T-cell (primary cell): ENCODE results near the gene KDM3A. TPM values are rescaled to one million over a fixed set of nuclear protein-coding genes. Genes with fewer than 3 reads are reported as not detected.
A peak's percentile ranks its signal among the peaks of the same experiment; 100 is the strongest.

Experiments
- ATAC-seq, 4 experiments: fragments of 200-7000 bp in 3 of 4; fragments of 150-1000 bp in 1 of 4; cut with Tn5 transposase; replicated peaks in 1 of 4; 1 replicate in 3 of 4; 2 replicates in 1 of 4; pipeline ENCODE4 v1.10.0; 2021; ENCODE audit warnings: moderate library complexity in 3 of 4, mild to moderate bottlenecking in 2 of 4, moderate number of reproducible peaks in 1 of 4
- CTCF ChIA-PET, 2 donors: fragments of 300-600 bp; sonication (Branson Sonifier 250); formaldehyde crosslinking; loops; one replicate each; lab custom pipeline; 2022; ENCODE audit warnings: antibody characterized with exemption in 2 of 2; lab: Charles Lee
- POLR2A ChIA-PET, 2 donors: fragments of 300-600 bp; sonication (Branson Sonifier 250); formaldehyde crosslinking; loops; one replicate each; lab custom pipeline; 2022; ENCODE audit warnings: antibody characterized with exemption in 2 of 2; lab: Charles Lee
- DNase-seq, 35 experiments: peaks; one replicate each; pipeline versions ENCODE4 v3.0.0 to v3.0.0-alpha.2; 2013 to 2023
- H3K27ac ChIP-seq: one replicate; pipeline ENCODE4 v1.5.1; 2013; ENCODE audit warnings: low read length
- H3K27me3 ChIP-seq, 2 experiments: replicated peaks in 1 of 2; 1 replicate in 1 of 2; 2 replicates in 1 of 2; pipeline versions ENCODE4 v1.6.1 to v1.7.0; 2013; ENCODE audit warnings: low read length in 1 of 2, mixed read lengths in 1 of 2; ENCODE audit not compliant: control insufficient read depth in 2 of 2, insufficient read depth in 2 of 2; ENCODE audit errors: extremely low read depth in 1 of 2
- H3K36me3 ChIP-seq, 2 donors: 1 replicate in 1 of 2; 2 replicates in 1 of 2; pipeline versions ENCODE4 v1.6.1 to v1.7.0; 2013; ENCODE audit warnings: low read length in 1 of 2; ENCODE audit not compliant: control insufficient read depth in 2 of 2, insufficient read depth in 1 of 2; ENCODE audit errors: extremely low read depth in 1 of 2
- H3K4me1 ChIP-seq, 2 experiments: 1 replicate in 1 of 2; 2 replicates in 1 of 2; pipeline versions ENCODE4 v1.6.1 to v1.7.0; 2013; ENCODE audit warnings: low read length in 2 of 2, mixed read lengths in 1 of 2; ENCODE audit not compliant: insufficient read depth in 2 of 2, control insufficient read depth in 1 of 2; ENCODE audit errors: extremely low read depth in 1 of 2
- H3K4me3 ChIP-seq, 2 donors: 1 replicate in 1 of 2; 2 replicates in 1 of 2; pipeline versions ENCODE4 v1.5.1 to v1.7.0; 2013; ENCODE audit warnings: mild to moderate bottlenecking in 2 of 2, low read length in 1 of 2, moderate library complexity in 1 of 2; ENCODE audit not compliant: control insufficient read depth in 1 of 2; ENCODE audit errors: extremely low read depth in 1 of 2
- H3K9me3 ChIP-seq: 2 replicates; pipeline ENCODE4 v1.7.0; 2013
- H3K27ac Mint-ChIP-seq, 2 donors: one replicate each; pipeline ENCODE4 v1.8.0; 2020 to 2021; ENCODE audit warnings: mild to moderate bottlenecking in 2 of 2, mixed read lengths in 2 of 2
- H3K27me3 Mint-ChIP-seq, 2 donors: one replicate each; pipeline ENCODE4 v1.8.0; 2021 to 2022; ENCODE audit warnings: mixed read lengths in 2 of 2
- H3K36me3 Mint-ChIP-seq: one replicate; pipeline ENCODE4 v1.8.0; 2021; ENCODE audit warnings: mixed read lengths
- H3K4me1 Mint-ChIP-seq, 3 donors: one replicate each; pipeline ENCODE4 v1.8.0; 2020 to 2022; ENCODE audit warnings: mixed read lengths in 3 of 3, mild to moderate bottlenecking in 1 of 3
- H3K4me3 Mint-ChIP-seq, 3 donors: one replicate each; pipeline ENCODE4 v1.8.0; 2020 to 2022; ENCODE audit warnings: mild to moderate bottlenecking in 3 of 3, mixed read lengths in 3 of 3, moderate library complexity in 3 of 3
- H3K9me3 Mint-ChIP-seq, 3 donors: one replicate each; pipeline ENCODE4 v1.8.0; 2020 to 2022; ENCODE audit warnings: mixed read lengths in 3 of 3
- WGBS: methylation state at CpG from one replicate; pipeline ENCODE4 v1.1.5; 2013; ENCODE audit warnings: missing lambda C conversion rate; ENCODE audit not compliant: insufficient coverage; 5-methylcytosine and 5-hydroxymethylcytosine counted together
- total RNA-seq, 35 experiments: library from RNA in 6 of 35; stranded (reverse) in 6 of 35; fragments of 120-200 nt in 1 of 35; gene quantifications; one replicate each; pipeline versions ENCODE4 v1.2.1 to v1.2.4 and lab custom pipeline; 2013 to 2026

The KDM3A gene
- total RNA-seq, 5 donors from 2014 or later (not counting 1 experiment from before 2014, with no cell fraction given) = 140 to 168 (median 145) TPM

GRCh38 chr2:86485802-86486201, 44.6 kb downstream of the KDM3A start:
- H3K4me1 Mint-ChIP-seq = peaks cover 4 to 17% (median 9%) of the 10 kb centered on the region in 3 donors
- Histone ChIP-seq H3K9me3 (no peaks in the 10 kb centered on the region), H3K27ac (no peak overlapping the region), H3K36me3 (peaks cover 11 to 95% of the 10 kb centered on the region in 2 donors), H3K4me3 (no peak overlapping the region), H3K4me1 (no peaks in the 10 kb centered on the region), H3K27me3 (no peaks in the 10 kb centered on the region)
- H3K9me3 Mint-ChIP-seq = no peaks in the 10 kb centered on the region
- H3K4me3 Mint-ChIP-seq = no peak overlapping the region
- 100% methylated on average over 1 of the region's 3 CpGs for WGBS
- CTCF ChIA-PET = no interaction called here
- DNase-seq (no peak), ATAC-seq (no peak)
- POLR2A ChIA-PET = interaction anchor here in 1 of 2 donors (0.6 kb wide), 1 partner anchor 29 kb away, joined by 7 read pairs; no protein-coding TSS in a partner anchor
- H3K27me3 Mint-ChIP-seq = no peaks in the 10 kb centered on the region
- H3K27ac Mint-ChIP-seq = peak overlapping the region; percentile 29 to 56
- peaks cover 91% of the 10 kb centered on the region for H3K36me3 Mint-ChIP-seq

DNA sequence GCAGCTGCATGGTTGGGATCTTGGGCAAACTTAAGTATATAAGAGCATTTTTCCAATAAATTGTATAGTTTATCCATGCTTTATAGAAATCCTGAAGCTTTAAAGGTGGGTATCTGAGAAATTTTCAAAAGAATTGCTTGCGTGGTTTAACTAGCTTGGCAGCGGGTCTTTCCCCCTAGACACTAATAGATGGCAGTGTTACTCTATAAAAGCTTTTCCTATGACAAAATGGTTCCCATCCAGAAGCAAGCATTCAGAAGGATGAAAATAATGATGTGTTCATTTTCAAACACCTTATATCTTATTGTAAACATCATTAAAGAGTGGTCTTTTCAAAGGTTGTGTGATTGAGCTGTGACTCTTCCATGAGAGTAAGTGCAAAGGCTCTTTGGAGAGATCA, 45.9 kb downstream of the KDM3A start:
- Mint-ChIP-seq H3K9me3 (no peaks in the 10 kb centered on the region), H3K27me3 (no peaks in the 10 kb centered on the region), H3K27ac (peak overlapping the region in 1 of 2 donors; percentile 49), H3K36me3 (peaks cover 93% of the 10 kb centered on the region), H3K4me1 (peaks cover 0 to 9% (median 8%) of the 10 kb centered on the region in 3 donors), H3K4me3 (no peak overlapping the region)
- ChIA-PET CTCF (interaction anchor here in 1 of 2 donors (0.5 kb wide), 1 partner anchor 147 kb away, joined by 3 read pairs; no protein-coding TSS in a partner anchor), POLR2A (no interaction called here)
- no peaks in the 10 kb centered on the region for H3K9me3 ChIP-seq
- peaks cover 20 to 98% of the 10 kb centered on the region in 2 donors for H3K36me3 ChIP-seq
- H3K4me3 ChIP-seq = no peak overlapping the region
- WGBS = no CpG with 5 or more reads among the region's 2 CpGs
- no peaks in the 10 kb centered on the region for H3K27me3 ChIP-seq
- H3K27ac ChIP-seq = no peak overlapping the region
- DNase-seq = peak in 1 of 35 experiments; percentile 15
- H3K4me1 ChIP-seq = no peaks in the 10 kb centered on the region
- ATAC-seq = peak in 1 of 4 experiments; percentile 35

- no peaks in the 10 kb centered on the region for H3K27me3 Mint-ChIP-seq
- Histone ChIP-seq H3K27ac (no peak overlapping the region), H3K9me3 (no peaks in the 10 kb centered on the region), H3K36me3 (peaks cover 20 to 94% of the 10 kb centered on the region in 2 donors), H3K4me3 (no peak overlapping the region), H3K27me3 (no peaks in the 10 kb centered on the region), H3K4me1 (no peaks in the 10 kb centered on the region)
- H3K36me3 Mint-ChIP-seq = peaks cover 85% of the 10 kb centered on the region
- H3K9me3 Mint-ChIP-seq = no peaks in the 10 kb centered on the region
- peak overlapping the region; percentile 32 to 45 for H3K27ac Mint-ChIP-seq
- 86% methylated on average over 2 of the region's 7 CpGs for WGBS
- no peak overlapping the region for H3K4me3 Mint-ChIP-seq
- POLR2A ChIA-PET = no interaction called here
- peaks cover 0 to 11% (median 9%) of the 10 kb centered on the region in 3 donors for H3K4me1 Mint-ChIP-seq
- peak in 1 of 4 experiments; percentile 18 for ATAC-seq
- DNase-seq = no peak
- CTCF ChIA-PET = no interaction called here
Observed at GRCh38 chr2:86488561-86489250, 47.5 kb downstream of the KDM3A start.

DNA sequence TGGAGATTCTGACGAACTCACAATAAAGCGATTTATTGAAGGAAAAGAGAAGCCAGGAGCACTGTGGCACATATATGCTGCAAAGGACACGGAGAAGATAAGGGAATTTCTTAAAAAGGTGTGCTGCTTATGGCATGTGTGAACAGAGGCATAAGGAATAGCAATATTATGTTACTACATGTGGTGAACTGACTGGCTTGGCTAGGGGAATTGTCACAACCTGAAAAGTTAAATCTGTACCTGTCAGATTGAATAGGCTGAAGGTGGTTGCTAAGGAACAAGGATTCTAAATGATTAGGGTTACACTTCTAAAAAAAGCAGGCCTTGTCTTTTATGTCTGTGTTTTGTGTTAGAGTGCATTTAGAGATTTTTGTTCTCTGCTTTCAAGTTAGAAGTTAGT, 48.4 kb downstream of the KDM3A start:
- Mint-ChIP-seq H3K4me1 (peaks cover 5 to 16% (median 9%) of the 10 kb centered on the region in 3 donors), H3K27ac (peak overlapping the region; percentile 9 to 32), H3K27me3 (no peaks in the 10 kb centered on the region), H3K9me3 (no peaks in the 10 kb centered on the region), H3K36me3 (peaks cover 85% of the 10 kb centered on the region), H3K4me3 (no peak overlapping the region)
- Histone ChIP-seq H3K4me3 (no peak overlapping the region), H3K27me3 (no peaks in the 10 kb centered on the region), H3K27ac (no peak overlapping the region), H3K36me3 (peaks cover 20 to 90% of the 10 kb centered on the region in 2 donors), H3K4me1 (no peaks in the 10 kb centered on the region), H3K9me3 (no peaks in the 10 kb centered on the region)
- ChIA-PET CTCF (no interaction called here), POLR2A (no interaction called here)
- no peak for ATAC-seq
- DNase-seq = no peak
- WGBS = 89% methylated on average over 3 of the region's 3 CpGs

- no peak overlapping the region for H3K4me3 ChIP-seq
- Mint-ChIP-seq H3K27me3 (no peaks in the 10 kb centered on the region), H3K4me3 (no peak overlapping the region), H3K27ac (peak overlapping the region in 1 of 2 donors; percentile 9), H3K9me3 (no peaks in the 10 kb centered on the region), H3K4me1 (peaks cover 4 to 14% (median 10%) of the 10 kb centered on the region in 3 donors), H3K36me3 (peaks cover 84% of the 10 kb centered on the region)
- ChIA-PET CTCF (no interaction called here), POLR2A (interaction anchor here (0.6 kb wide), 2 partner anchors 17 to 295 kb away, joined by 3 read pairs; partner anchors contain the start of gene IMMT (in 1 of the 2))
- no peaks in the 10 kb centered on the region for H3K4me1 ChIP-seq
- peaks cover 20 to 89% of the 10 kb centered on the region in 2 donors for H3K36me3 ChIP-seq
- no peaks in the 10 kb centered on the region for H3K9me3 ChIP-seq
- ATAC-seq = no peak
- H3K27ac ChIP-seq = no peak overlapping the region
- 100% methylated on average over 3 of the region's 4 CpGs for WGBS
- H3K27me3 ChIP-seq = no peaks in the 10 kb centered on the region
- DNase-seq = no peak
Observed at GRCh38 chr2:86490245-86490644, 49.1 kb downstream of the KDM3A start.

GRCh38 chr2:86491088-86491487, 49.9 kb downstream of the KDM3A start:
- Histone ChIP-seq H3K36me3 (peaks cover 20 to 86% of the 10 kb centered on the region in 2 donors), H3K9me3 (no peaks in the 10 kb centered on the region), H3K27me3 (no peaks in the 10 kb centered on the region), H3K4me3 (no peak overlapping the region), H3K27ac (no peak overlapping the region), H3K4me1 (no peaks in the 10 kb centered on the region)
- ChIA-PET POLR2A (interaction anchor here (0.6 kb wide), 2 partner anchors 23 to 296 kb away, joined by 3 read pairs; partner anchors contain the start of gene IMMT (in 1 of the 2)), CTCF (no interaction called here)
- H3K4me3 Mint-ChIP-seq = no peak overlapping the region
- WGBS = 100% methylated on average over 2 of the region's 4 CpGs
- H3K9me3 Mint-ChIP-seq = peaks cover 0 to 5% (median 0%) of the 10 kb centered on the region in 3 donors
- peaks cover 7 to 20% (median 17%) of the 10 kb centered on the region in 3 donors for H3K4me1 Mint-ChIP-seq
- no peaks in the 10 kb centered on the region for H3K27me3 Mint-ChIP-seq
- no peak for DNase-seq
- ATAC-seq = no peak
- peaks cover 84% of the 10 kb centered on the region for H3K36me3 Mint-ChIP-seq
- peak overlapping the region; percentile 36 to 68 for H3K27ac Mint-ChIP-seq
